OCI-LY3 (cell line): Measurements from ENCODE around the gene LPAR3.

Experiments
- H2AFZ ChIP-seq: fragments of 200-600, 300-600 bp; shearing (Covaris generic); 2 replicates; pipeline ENCODE4 v1.6.0; 2014; ENCODE audit warnings: antibody characterized with exemption, low read depth, low read length
- H3K27ac ChIP-seq: fragments of 200-600, 300-600 bp; sonication (generic); 2 replicates; pipeline ENCODE4 v1.5.1; 2014; ENCODE audit warnings: mild to moderate bottlenecking, low read length, moderate library complexity, mixed read lengths
- H3K27me3 ChIP-seq: fragments of 200-600, 300-600 bp; sonication (generic); 2 replicates; pipeline ENCODE4 v1.6.1; 2014; ENCODE audit warnings: low read depth, low read length, mixed read lengths
- H3K36me3 ChIP-seq: fragments of 200-600, 300-600 bp; sonication (generic); replicated peaks from 2 replicates; pipeline ENCODE3; 2014; ENCODE audit warnings: low read depth, low read length, mixed read lengths
- H3K4me1 ChIP-seq: fragments of 300-600, 200-600 bp; sonication (generic); 2 replicates; pipeline ENCODE4 v1.6.1; 2014; ENCODE audit warnings: low read length, mixed read lengths
- H3K4me2 ChIP-seq: fragments of 200-600, 300-600 bp; sonication (generic); 2 replicates; pipeline ENCODE4 v1.6.1; 2014; ENCODE audit warnings: low read length, mixed read lengths
- H3K4me3 ChIP-seq: fragments of 300-600, 200-600 bp; sonication (generic); 2 replicates; pipeline ENCODE4 v1.5.1; 2014; ENCODE audit warnings: antibody characterized with exemption, mild to moderate bottlenecking, low read length, moderate library complexity
- H3K79me2 ChIP-seq: fragments of 300-600, 200-600 bp; shearing (Covaris generic); 2 replicates; pipeline ENCODE4 v1.6.1; 2014; ENCODE audit warnings: mild to moderate bottlenecking, low read length, mixed read lengths
- H3K9ac ChIP-seq: fragments of 300-600, 200-600 bp; shearing (Covaris generic); 2 replicates; pipeline ENCODE4 v1.6.0; 2014; ENCODE audit warnings: mild to moderate bottlenecking, low read length, moderate library complexity
- H3K9me3 ChIP-seq: fragments of 200-600, 300-600 bp; shearing (Covaris generic); 2 replicates; pipeline ENCODE4 v1.6.1; 2014; ENCODE audit warnings: low read length, mixed read lengths; ENCODE audit not compliant: insufficient read depth
- H4K20me1 ChIP-seq: fragments of 200-600, 300-600 bp; sonication (generic); 2 replicates; pipeline ENCODE4 v1.6.1; 2016; ENCODE audit warnings: low read length, mixed read lengths; ENCODE audit not compliant: insufficient read depth
- CTCF ChIP-seq: fragments of 200-600, 300-600 bp; sonication (generic); IDR thresholded peaks from 2 replicates; pipeline ENCODE4 v1.5.1; 2014; ENCODE audit warnings: antibody characterized with exemption, low read length, low read depth
- EZH2phosphoT487 ChIP-seq: fragments of 200-600 bp; shearing (Covaris generic); IDR thresholded peaks from 2 replicates; pipeline ENCODE4 v1.6.1; 2018; ENCODE audit warnings: antibody characterized with exemption, mixed run types, low read depth

The LPAR3 gene

GRCh38 chr1:84847253-84848250, 45.5 kb downstream of the LPAR3 start:
- Histone ChIP-seq H3K27me3 (no peaks in the 10 kb centered on the region), H3K9ac (no peak overlapping the region), H3K9me3 (no peaks in the 10 kb centered on the region), H3K4me1 (no peaks in the 10 kb centered on the region), H3K79me2 (no peaks in the 10 kb centered on the region), H2AFZ (no peak overlapping the region), H3K27ac (no peak overlapping the region), H3K36me3 (no peaks in the 10 kb centered on the region), H3K4me3 (no peak overlapping the region), H4K20me1 (no peaks in the 10 kb centered on the region), H3K4me2 (no peak overlapping the region)
- TF ChIP-seq EZH2phosphoT487 (no peak), CTCF (no peak)

GRCh38 chr1:84846387-84846786, 46.6 kb downstream of the LPAR3 start:
- H3K4me3 ChIP-seq: no peak overlapping the region
- H3K4me1 ChIP-seq: no peaks in the 10 kb centered on the region
- no peak for TF ChIP-seq EZH2phosphoT487
- TF ChIP-seq CTCF: no peak
- H3K27me3 ChIP-seq: no peaks in the 10 kb centered on the region
- H3K27ac ChIP-seq: no peak overlapping the region
- H2AFZ ChIP-seq: no peak overlapping the region
- H4K20me1 ChIP-seq: no peaks in the 10 kb centered on the region
- H3K9ac ChIP-seq: no peak overlapping the region
- H3K9me3 ChIP-seq: no peaks in the 10 kb centered on the region
- H3K79me2 ChIP-seq: no peaks in the 10 kb centered on the region
- no peak overlapping the region for H3K4me2 ChIP-seq
- no peaks in the 10 kb centered on the region for H3K36me3 ChIP-seq

- Histone ChIP-seq H3K9me3 (no peaks in the 10 kb centered on the region), H2AFZ (no peak overlapping the region), H3K4me2 (no peak overlapping the region), H4K20me1 (no peaks in the 10 kb centered on the region), H3K79me2 (no peaks in the 10 kb centered on the region), H3K27ac (no peak overlapping the region), H3K27me3 (no peaks in the 10 kb centered on the region), H3K36me3 (no peaks in the 10 kb centered on the region), H3K4me1 (no peaks in the 10 kb centered on the region), H3K9ac (no peak overlapping the region), H3K4me3 (no peak overlapping the region)
- TF ChIP-seq CTCF: no peak
- TF ChIP-seq EZH2phosphoT487: no peak
These were observed 47.6 kb downstream of the LPAR3 start for GRCh38 chr1:84845357-84845756.

- no peak overlapping the region for H3K4me2 ChIP-seq
- H2AFZ ChIP-seq: no peak overlapping the region
- H3K79me2 ChIP-seq: no peaks in the 10 kb centered on the region
- H3K9ac ChIP-seq: no peak overlapping the region
- TF ChIP-seq CTCF (no peak), EZH2phosphoT487 (no peak)
- no peak overlapping the region for H3K4me3 ChIP-seq
- H3K27ac ChIP-seq: no peak overlapping the region
- H3K9me3 ChIP-seq: no peaks in the 10 kb centered on the region
- no peaks in the 10 kb centered on the region for H3K36me3 ChIP-seq
- H3K27me3 ChIP-seq: no peaks in the 10 kb centered on the region
- H3K4me1 ChIP-seq: no peaks in the 10 kb centered on the region
- no peaks in the 10 kb centered on the region for H4K20me1 ChIP-seq
These were observed 48.9 kb downstream of the LPAR3 start for GRCh38 chr1:84844094-84844493.
